Parathyroid adenoma (tissue), 2 donors: ENCODE data around the gene NCKAP5.

Experiments
- H2AFZ ChIP-seq: fragments of 300-600 bp; sonication (generic); one replicate; pipeline ENCODE4 v1.7.0; 2017; ENCODE audit warnings: antibody characterized with exemption, mild to moderate bottlenecking
- H3K27ac ChIP-seq: fragments of 300-600 bp; sonication (generic); one replicate; pipeline ENCODE4 v1.7.0; 2017
- H3K27me3 ChIP-seq: fragments of 300-600 bp; sonication (generic); one replicate; pipeline ENCODE4 v1.7.0; 2017; ENCODE audit warnings: low read length; ENCODE audit not compliant: control insufficient read depth, insufficient read depth
- H3K36me3 ChIP-seq: fragments of 300-600 bp; sonication (generic); one replicate; pipeline ENCODE4 v1.7.0; 2017; ENCODE audit warnings: low read length; ENCODE audit not compliant: control insufficient read depth, insufficient read depth
- H3K4me1 ChIP-seq: fragments of 300-600 bp; sonication (generic); one replicate; pipeline ENCODE4 v1.7.0; 2017; ENCODE audit warnings: control low read depth
- H3K4me2 ChIP-seq: fragments of 300-600 bp; sonication (generic); one replicate; pipeline ENCODE4 v1.7.0; 2017; ENCODE audit warnings: low read length
- H3K4me3 ChIP-seq: fragments of 300-600 bp; sonication (generic); one replicate; pipeline ENCODE4 v1.7.0; 2017; ENCODE audit warnings: low read depth, low read length
- H3K79me2 ChIP-seq: fragments of 300-600 bp; sonication (generic); one replicate; pipeline ENCODE4 v1.7.0; 2017; ENCODE audit warnings: control low read depth
- H3K9ac ChIP-seq: fragments of 300-600 bp; sonication (generic); one replicate; pipeline ENCODE4 v1.7.0; 2017; ENCODE audit warnings: mild to moderate bottlenecking
- H3K9me3 ChIP-seq: fragments of 300-600 bp; sonication (generic); one replicate; pipeline ENCODE4 v1.7.0; 2017; ENCODE audit warnings: low read length; ENCODE audit not compliant: control insufficient read depth
- CTCF ChIP-seq: fragments of 300-600 bp; sonication (generic); IDR thresholded peaks from one replicate; pipeline ENCODE4 v1.7.0; 2017; ENCODE audit warnings: antibody characterized with exemption, mild to moderate bottlenecking
- donor health status: primary hyperparathyroidism.

NCKAP5 gene

GRCh38 chr2:132977812-132978529 lies 590.3 kb downstream of the NCKAP5 start:
- no peaks in the 10 kb centered on the region for H3K4me1 ChIP-seq
- H3K4me2 ChIP-seq = no peak overlapping the region
- TF ChIP-seq CTCF = no peak
- H2AFZ ChIP-seq = no peak overlapping the region
- no peaks in the 10 kb centered on the region for H3K9me3 ChIP-seq
- no peak overlapping the region for H3K9ac ChIP-seq
- no peak overlapping the region for H3K27ac ChIP-seq
- no peaks in the 10 kb centered on the region for H3K36me3 ChIP-seq
- H3K4me3 ChIP-seq = no peak overlapping the region
- H3K27me3 ChIP-seq = no peaks in the 10 kb centered on the region
- no peaks in the 10 kb centered on the region for H3K79me2 ChIP-seq

GRCh38 chr2:132975193-132976105 lies 592.8 kb downstream of the NCKAP5 start:
- H3K79me2 ChIP-seq = no peaks in the 10 kb centered on the region
- no peak for TF ChIP-seq CTCF
- no peak overlapping the region for H3K4me2 ChIP-seq
- no peak overlapping the region for H2AFZ ChIP-seq
- H3K36me3 ChIP-seq = no peaks in the 10 kb centered on the region
- H3K4me1 ChIP-seq = no peaks in the 10 kb centered on the region
- no peak overlapping the region for H3K27ac ChIP-seq
- no peak overlapping the region for H3K9ac ChIP-seq
- H3K9me3 ChIP-seq = no peaks in the 10 kb centered on the region
- H3K27me3 ChIP-seq = no peaks in the 10 kb centered on the region
- H3K4me3 ChIP-seq = no peak overlapping the region

GRCh38 chr2:132974467-132975095 lies 593.7 kb downstream of the NCKAP5 start:
- TF ChIP-seq CTCF = no peak
- H3K36me3 ChIP-seq = no peaks in the 10 kb centered on the region
- H3K4me2 ChIP-seq = no peak overlapping the region
- no peak overlapping the region for H3K27ac ChIP-seq
- H3K4me3 ChIP-seq = no peak overlapping the region
- H3K9me3 ChIP-seq = no peaks in the 10 kb centered on the region
- no peak overlapping the region for H3K9ac ChIP-seq
- no peaks in the 10 kb centered on the region for H3K27me3 ChIP-seq
- no peaks in the 10 kb centered on the region for H3K4me1 ChIP-seq
- no peaks in the 10 kb centered on the region for H3K79me2 ChIP-seq
- no peak overlapping the region for H2AFZ ChIP-seq

GRCh38 chr2:132971310-132972061 lies 596.8 kb downstream of the NCKAP5 start:
- no peaks in the 10 kb centered on the region for H3K4me1 ChIP-seq
- H3K4me2 ChIP-seq = no peak overlapping the region
- no peak for TF ChIP-seq CTCF
- no peaks in the 10 kb centered on the region for H3K9me3 ChIP-seq
- H3K36me3 ChIP-seq = no peaks in the 10 kb centered on the region
- H3K4me3 ChIP-seq = no peak overlapping the region
- H3K79me2 ChIP-seq = no peaks in the 10 kb centered on the region
- H3K27ac ChIP-seq = no peak overlapping the region
- H3K9ac ChIP-seq = no peak overlapping the region
- no peaks in the 10 kb centered on the region for H3K27me3 ChIP-seq
- H2AFZ ChIP-seq = no peak overlapping the region
